ENCODE measurements around the gene LUC7L3.

Gene LUC7L3

DNA sequence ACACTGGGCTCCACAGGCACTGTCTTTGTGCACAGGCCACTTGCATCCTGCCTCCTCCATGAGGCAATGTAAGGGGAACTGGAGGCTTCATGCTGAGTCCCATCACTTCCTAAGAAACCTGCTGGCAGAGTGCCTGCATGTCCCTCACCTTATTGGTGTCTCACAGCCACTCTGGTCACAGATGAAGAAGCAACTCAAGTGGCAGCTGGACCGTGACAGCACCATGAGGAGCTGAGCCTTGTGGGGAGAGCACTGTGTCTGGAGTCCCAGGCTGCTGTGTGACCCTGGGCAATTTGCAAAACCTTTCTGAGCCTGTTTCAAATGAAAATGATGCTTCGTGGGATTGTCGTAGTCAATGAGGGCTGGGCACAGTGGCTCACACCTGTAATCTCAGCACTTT lies 31.2 kb upstream of the LUC7L3 start:
- H3K4me3 ChIP-seq (ENCODE audit: low read length): no peak overlapping the region
- no peaks in the 10 kb centered on the region for H3K27me3 ChIP-seq (ENCODE audit: control insufficient read depth, insufficient read depth, low read length)
- H3K36me3 ChIP-seq (ENCODE audit: control insufficient read depth, low read depth, low read length): peaks cover 5% of the 10 kb centered on the region
- no peak overlapping the region for H3K27ac ChIP-seq (ENCODE audit: low read length)
- H3K9ac ChIP-seq (ENCODE audit: low read length): no peak overlapping the region
- no peaks in the 10 kb centered on the region for H3K9me3 ChIP-seq (ENCODE audit: control insufficient read depth, low read depth, low read length)
- peaks cover 15% of the 10 kb centered on the region for H3K4me1 ChIP-seq (ENCODE audit: control insufficient read depth, low read depth, low read length)

DNA sequence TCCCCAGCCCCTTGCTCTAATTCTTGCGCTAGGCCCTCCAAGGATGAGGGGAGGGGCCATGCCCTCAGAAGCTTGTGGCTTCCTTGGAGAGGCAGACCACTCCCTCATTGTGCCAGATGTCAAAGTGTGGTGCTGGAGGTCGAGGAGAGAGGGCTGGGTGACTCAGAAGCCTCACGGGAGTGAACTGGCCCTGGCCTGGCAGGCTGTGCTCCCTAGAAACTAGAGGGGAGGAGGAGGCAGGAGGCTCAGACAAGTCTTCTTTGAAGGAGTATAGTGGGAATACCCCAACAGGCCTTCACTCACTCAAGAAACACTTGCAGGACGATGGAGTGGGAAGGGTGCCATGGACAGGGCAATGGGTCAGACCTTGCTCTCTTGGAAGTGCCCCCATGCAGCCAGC lies 30.2 kb upstream of the LUC7L3 start:
- Histone ChIP-seq H3K27ac (ENCODE audit: low read length) (no peak overlapping the region), H3K9ac (ENCODE audit: low read length) (no peak overlapping the region), H3K9me3 (ENCODE audit: control insufficient read depth, low read depth, low read length) (no peaks in the 10 kb centered on the region), H3K4me3 (ENCODE audit: low read length) (no peak overlapping the region), H3K4me1 (ENCODE audit: control insufficient read depth, low read depth, low read length) (peaks cover 15% of the 10 kb centered on the region), H3K36me3 (ENCODE audit: control insufficient read depth, low read depth, low read length) (peaks cover 8% of the 10 kb centered on the region), H3K27me3 (ENCODE audit: control insufficient read depth, insufficient read depth, low read length) (no peaks in the 10 kb centered on the region)

DNA sequence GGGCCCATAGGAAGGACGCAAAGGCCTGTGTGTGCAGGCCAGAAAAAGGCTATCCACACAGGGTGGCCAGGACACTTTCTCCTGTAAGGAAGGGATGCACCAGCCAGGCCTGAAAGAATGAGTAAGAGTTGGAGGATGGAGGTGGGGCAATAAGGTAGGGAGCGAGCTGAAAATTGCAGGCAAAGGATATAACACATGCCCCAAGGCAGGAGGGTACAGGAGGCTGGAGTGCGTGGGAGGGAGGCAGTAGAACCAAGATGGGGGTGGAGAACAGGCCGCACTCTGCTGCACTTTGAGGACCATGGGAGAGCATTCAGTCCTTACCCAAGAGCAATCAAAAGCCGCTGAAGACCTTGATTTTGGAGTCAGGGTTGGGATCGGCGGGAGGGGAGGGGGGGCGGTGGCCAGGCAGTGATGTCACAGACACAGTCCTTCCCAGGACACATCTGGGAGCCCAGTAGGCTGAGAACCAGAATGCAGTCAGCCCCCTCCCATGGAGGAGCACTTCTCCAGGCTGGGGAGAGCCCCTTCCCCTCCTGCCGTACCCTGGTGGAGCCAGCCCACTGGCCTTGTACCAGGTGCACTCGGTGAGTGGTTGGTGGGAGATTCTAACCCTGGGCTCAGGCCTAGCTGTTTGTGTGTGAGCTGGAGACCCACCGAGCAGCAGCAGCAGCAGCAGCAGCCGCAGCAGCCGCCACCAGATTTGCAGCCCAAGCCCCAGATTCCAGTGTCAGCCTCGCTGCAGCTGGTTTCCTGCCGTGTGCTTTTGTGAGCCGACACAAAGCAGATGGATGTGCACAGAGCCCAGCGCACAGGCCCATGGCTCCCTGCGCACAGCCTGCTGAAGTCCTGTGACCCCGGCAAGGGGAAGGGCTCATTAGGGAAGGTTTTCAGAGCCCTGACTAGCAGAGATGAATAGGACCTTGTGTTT lies 29.2 kb upstream of the LUC7L3 start:
- H3K9me3 ChIP-seq (ENCODE audit: control insufficient read depth, low read depth, low read length): no peaks in the 10 kb centered on the region
- no peaks in the 10 kb centered on the region for H3K27me3 ChIP-seq (ENCODE audit: control insufficient read depth, insufficient read depth, low read length)
- H3K9ac ChIP-seq (ENCODE audit: low read length): no peak overlapping the region
- H3K27ac ChIP-seq (ENCODE audit: low read length): no peak overlapping the region
- H3K36me3 ChIP-seq (ENCODE audit: control insufficient read depth, low read depth, low read length): peaks cover 15% of the 10 kb centered on the region
- H3K4me3 ChIP-seq (ENCODE audit: low read length): no peak overlapping the region
- H3K4me1 ChIP-seq (ENCODE audit: control insufficient read depth, low read depth, low read length): peaks cover 11% of the 10 kb centered on the region

DNA sequence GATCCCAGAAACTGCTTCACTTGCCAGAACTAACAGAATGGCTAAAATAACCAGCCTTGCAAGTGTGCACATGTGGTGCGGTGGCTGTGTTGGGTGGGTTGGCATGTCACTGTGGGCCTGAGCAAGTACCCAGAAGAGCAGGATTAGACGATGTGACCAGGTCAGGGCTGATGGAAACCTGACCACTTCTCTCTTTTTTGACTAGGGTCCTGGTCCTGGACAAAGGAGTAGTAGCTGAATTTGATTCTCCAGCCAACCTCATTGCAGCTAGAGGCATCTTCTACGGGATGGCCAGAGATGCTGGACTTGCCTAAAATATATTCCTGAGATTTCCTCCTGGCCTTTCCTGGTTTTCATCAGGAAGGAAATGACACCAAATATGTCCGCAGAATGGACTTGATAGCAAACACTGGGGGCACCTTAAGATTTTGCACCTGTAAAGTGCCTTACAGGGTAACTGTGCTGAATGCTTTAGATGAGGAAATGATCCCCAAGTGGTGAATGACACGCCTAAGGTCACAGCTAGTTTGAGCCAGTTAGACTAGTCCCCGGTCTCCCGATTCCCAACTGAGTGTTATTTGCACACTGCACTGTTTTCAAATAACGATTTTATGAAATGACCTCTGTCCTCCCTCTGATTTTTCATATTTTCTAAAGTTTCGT lies 28.4 kb upstream of the LUC7L3 start:
- H3K9me3 ChIP-seq (ENCODE audit: control insufficient read depth, low read depth, low read length): no peaks in the 10 kb centered on the region

DNA sequence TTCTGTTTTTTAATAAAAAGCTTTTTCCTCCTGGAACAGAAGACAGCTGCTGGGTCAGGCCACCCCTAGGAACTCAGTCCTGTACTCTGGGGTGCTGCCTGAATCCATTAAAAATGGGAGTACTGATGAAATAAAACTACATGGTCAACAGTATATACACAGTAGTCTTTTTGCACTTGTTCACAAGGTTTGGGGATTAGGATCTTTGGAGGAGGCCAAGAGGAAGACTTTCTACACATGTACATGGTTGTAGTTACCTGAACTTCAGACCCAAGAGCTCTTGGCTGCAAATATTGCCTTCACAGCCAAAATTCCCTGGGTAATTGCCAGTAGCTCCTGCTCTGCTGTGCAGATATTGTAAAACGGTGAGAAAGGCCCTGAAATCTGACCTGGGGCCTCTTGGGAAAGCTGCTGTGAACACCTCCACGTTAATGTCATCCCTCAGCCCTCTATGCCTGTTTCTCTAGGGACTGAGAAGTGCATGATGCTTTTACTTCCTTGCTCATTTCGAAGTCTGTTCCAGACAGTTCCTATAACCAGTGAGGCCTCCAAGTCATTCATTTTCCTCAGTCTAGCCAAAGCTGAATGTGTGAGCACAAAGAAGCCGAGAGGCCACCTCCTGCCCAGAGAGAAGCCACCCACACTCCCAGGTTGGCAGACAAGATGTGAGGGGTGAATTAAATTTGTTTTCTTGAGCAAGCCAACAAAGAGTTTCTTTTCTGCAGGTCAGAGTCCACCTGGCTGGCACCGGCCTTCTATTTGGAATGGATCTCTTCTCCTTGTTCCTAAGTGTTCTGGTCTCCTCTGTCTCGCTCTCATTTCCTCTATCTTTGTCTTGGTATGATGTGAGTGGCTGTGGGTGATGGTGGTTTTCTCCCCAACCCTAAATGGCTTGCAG lies 27.6 kb upstream of the LUC7L3 start:
- H3K4me1 ChIP-seq (ENCODE audit: control insufficient read depth, low read depth, low read length): peaks cover 11% of the 10 kb centered on the region
- H3K4me3 ChIP-seq (ENCODE audit: low read length): no peak overlapping the region
- no peak overlapping the region for H3K9ac ChIP-seq (ENCODE audit: low read length)
- no peaks in the 10 kb centered on the region for H3K9me3 ChIP-seq (ENCODE audit: control insufficient read depth, low read depth, low read length)
- peaks cover 31% of the 10 kb centered on the region for H3K36me3 ChIP-seq (ENCODE audit: control insufficient read depth, low read depth, low read length)
- no peak overlapping the region for H3K27ac ChIP-seq (ENCODE audit: low read length)
- no peaks in the 10 kb centered on the region for H3K27me3 ChIP-seq (ENCODE audit: control insufficient read depth, insufficient read depth, low read length)

More for the DNA sequence above, 28.4 kb upstream of the LUC7L3 start:
- peaks cover 11% of the 10 kb centered on the region for H3K4me1 ChIP-seq (ENCODE audit: control insufficient read depth, low read depth, low read length)
- no peak overlapping the region for H3K27ac ChIP-seq (ENCODE audit: low read length)
- no peaks in the 10 kb centered on the region for H3K27me3 ChIP-seq (ENCODE audit: control insufficient read depth, insufficient read depth, low read length)
- H3K36me3 ChIP-seq (ENCODE audit: control insufficient read depth, low read depth, low read length): peaks cover 23% of the 10 kb centered on the region
- H3K4me3 ChIP-seq (ENCODE audit: low read length): no peak overlapping the region
- no peak overlapping the region for H3K9ac ChIP-seq (ENCODE audit: low read length)

DNA sequence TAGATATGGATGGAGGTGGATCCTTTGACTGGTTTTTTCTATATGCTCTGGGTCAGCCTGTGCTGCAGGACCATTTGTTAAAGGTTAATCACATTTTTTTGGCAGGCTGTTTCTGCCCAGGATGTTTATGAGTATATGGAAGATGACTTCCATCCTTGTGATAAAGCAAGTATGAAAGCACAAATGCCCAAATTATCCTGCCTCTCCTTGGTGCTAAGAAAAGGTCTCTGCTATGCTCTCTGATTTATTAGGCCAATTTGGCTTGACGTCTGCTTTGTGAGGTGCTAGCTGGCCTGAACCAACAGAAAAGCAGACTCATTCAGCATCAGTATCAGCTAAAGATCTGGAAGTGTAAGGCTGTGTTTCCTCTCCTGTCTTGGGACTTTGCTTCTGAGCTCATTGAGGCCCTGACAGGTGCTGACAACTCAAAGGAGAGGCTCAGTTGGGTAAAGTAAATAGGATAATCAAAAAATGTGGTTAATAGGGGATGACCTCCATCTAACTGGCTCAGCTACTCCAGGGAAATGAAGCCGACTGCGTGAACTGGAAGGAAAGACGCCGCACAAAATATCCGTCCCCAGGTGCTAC lies 26.9 kb upstream of the LUC7L3 start:
- Histone ChIP-seq H3K9ac (ENCODE audit: low read length) (no peak overlapping the region), H3K27me3 (ENCODE audit: control insufficient read depth, insufficient read depth, low read length) (no peaks in the 10 kb centered on the region), H3K4me3 (ENCODE audit: low read length) (no peak overlapping the region), H3K9me3 (ENCODE audit: control insufficient read depth, low read depth, low read length) (no peaks in the 10 kb centered on the region), H3K36me3 (ENCODE audit: control insufficient read depth, low read depth, low read length) (peaks cover 38% of the 10 kb centered on the region), H3K4me1 (ENCODE audit: control insufficient read depth, low read depth, low read length) (peaks cover 11% of the 10 kb centered on the region), H3K27ac (ENCODE audit: low read length) (no peak overlapping the region)

DNA sequence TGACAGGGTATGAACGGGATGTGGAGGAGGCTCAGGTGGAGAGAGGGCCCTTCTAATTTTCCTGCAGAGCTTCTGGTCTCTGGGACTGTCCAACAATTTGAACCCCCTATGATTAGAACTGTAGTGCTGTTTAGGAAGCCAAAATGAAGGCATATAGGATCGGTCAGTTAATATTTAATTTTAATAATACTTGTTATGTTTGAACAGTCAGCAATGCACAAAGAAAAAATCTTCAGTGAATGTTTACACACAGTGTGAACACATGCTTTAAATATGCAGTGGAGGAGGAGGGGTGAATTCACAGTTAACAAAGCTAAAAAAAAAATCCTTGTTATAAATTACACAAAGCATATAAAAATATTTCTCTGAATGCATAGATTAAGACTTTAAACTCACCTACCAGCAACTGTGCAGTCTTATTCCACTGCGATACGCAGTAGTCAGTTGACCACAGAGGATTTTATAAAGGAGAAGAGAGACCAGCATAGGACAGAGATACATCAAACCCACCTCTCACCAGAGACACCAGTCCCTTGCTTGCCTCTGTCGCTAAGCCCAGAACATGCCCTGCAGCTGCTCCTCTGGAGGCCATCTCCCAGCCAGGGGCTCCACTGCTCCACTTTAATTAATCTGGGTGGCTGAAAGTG lies 26.2 kb upstream of the LUC7L3 start:
- Histone ChIP-seq H3K4me1 (ENCODE audit: control insufficient read depth, low read depth, low read length) (peaks cover 11% of the 10 kb centered on the region), H3K4me3 (ENCODE audit: low read length) (no peak overlapping the region), H3K27me3 (ENCODE audit: control insufficient read depth, insufficient read depth, low read length) (no peaks in the 10 kb centered on the region), H3K9ac (ENCODE audit: low read length) (no peak overlapping the region), H3K27ac (ENCODE audit: low read length) (no peak overlapping the region), H3K9me3 (ENCODE audit: control insufficient read depth, low read depth, low read length) (no peaks in the 10 kb centered on the region), H3K36me3 (ENCODE audit: control insufficient read depth, low read depth, low read length) (peaks cover 45% of the 10 kb centered on the region)

DNA sequence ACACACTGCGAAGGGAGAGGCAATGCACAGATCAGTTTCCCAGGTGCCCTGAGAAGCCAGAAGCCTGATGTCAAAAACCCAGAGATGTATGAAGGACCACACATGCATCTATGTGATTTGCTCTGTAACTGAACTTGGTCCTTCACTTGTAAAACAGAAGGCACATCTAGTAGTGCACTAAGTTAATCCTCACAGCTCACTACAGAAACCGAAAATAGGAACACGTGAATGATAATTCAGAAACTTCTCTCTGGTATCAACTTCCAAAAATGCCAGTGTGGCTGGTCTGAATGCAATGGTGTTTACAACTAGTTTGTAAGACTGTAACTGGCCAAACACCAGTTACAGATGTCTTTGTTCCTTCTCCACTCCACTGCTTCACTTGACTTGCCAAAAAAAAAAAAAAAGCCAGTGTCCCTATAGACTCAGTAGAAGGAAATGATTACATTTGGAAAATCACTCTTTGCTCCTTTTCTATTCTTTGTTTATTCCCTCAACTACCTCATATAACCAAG lies 23.0 kb upstream of the LUC7L3 start:
- H3K36me3 ChIP-seq (ENCODE audit: control insufficient read depth, low read depth, low read length): peaks cover 70% of the 10 kb centered on the region
- no peak overlapping the region for H3K27ac ChIP-seq (ENCODE audit: low read length)
- no peaks in the 10 kb centered on the region for H3K4me1 ChIP-seq (ENCODE audit: control insufficient read depth, low read depth, low read length)
- H3K9me3 ChIP-seq (ENCODE audit: control insufficient read depth, low read depth, low read length): no peaks in the 10 kb centered on the region
- no peaks in the 10 kb centered on the region for H3K27me3 ChIP-seq (ENCODE audit: control insufficient read depth, insufficient read depth, low read length)
- no peak overlapping the region for H3K9ac ChIP-seq (ENCODE audit: low read length)
- H3K4me3 ChIP-seq (ENCODE audit: low read length): no peak overlapping the region

DNA sequence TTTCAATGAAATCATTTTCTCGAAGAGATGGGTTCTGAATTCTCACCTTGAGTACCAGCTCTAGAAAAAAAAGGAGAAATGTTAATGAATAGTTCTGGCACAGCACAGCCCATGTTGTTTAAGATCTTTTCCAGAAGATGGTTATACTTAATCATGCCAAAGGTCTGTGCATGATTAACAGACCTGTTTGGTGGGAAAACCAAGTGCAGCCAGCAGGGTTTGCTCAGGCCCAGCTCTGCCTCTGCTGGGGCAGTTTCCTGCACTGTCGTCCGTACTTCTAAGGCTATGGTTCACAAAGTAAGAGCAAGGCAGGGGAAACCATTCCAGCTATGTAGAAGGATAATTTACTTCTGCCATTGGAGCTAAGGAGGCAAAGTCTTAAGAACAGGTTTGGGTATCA lies 22.3 kb upstream of the LUC7L3 start:
- peaks cover 70% of the 10 kb centered on the region for H3K36me3 ChIP-seq (ENCODE audit: control insufficient read depth, low read depth, low read length)
- no peaks in the 10 kb centered on the region for H3K27me3 ChIP-seq (ENCODE audit: control insufficient read depth, insufficient read depth, low read length)
- no peak overlapping the region for H3K9ac ChIP-seq (ENCODE audit: low read length)
- no peaks in the 10 kb centered on the region for H3K9me3 ChIP-seq (ENCODE audit: control insufficient read depth, low read depth, low read length)
- H3K4me3 ChIP-seq (ENCODE audit: low read length): no peak overlapping the region
- no peak overlapping the region for H3K27ac ChIP-seq (ENCODE audit: low read length)
- H3K4me1 ChIP-seq (ENCODE audit: control insufficient read depth, low read depth, low read length): no peaks in the 10 kb centered on the region

DNA sequence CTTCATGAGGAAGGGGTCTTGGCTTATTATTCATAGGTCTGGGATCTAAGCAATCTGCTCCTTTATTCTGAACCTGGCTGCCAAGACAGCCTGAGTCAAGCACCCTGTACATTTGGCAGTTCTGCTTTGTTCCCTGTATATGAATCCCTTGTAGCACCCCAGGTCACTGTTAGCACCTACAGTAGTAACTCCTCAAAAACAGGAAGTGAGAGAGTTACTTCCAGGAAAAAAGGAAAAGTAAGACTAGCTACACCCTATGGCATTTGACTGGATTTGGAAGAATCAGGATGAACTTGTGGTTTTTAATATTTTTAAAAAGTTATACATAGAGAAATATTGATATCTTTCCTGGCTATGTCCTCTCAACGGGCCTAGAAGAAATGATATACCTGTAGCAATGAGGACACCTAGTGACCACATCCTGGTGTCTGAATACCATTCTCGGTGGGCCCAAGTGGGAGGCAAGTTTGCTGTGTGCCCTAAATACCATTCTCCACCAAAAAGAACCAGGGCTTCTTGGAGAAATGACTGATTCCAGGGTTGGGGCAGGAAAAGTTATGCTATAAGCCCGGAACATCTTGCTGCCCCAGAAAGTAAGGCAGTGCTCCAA lies 21.6 kb upstream of the LUC7L3 start:
- Histone ChIP-seq H3K4me3 (ENCODE audit: low read length) (no peak overlapping the region), H3K27me3 (ENCODE audit: control insufficient read depth, insufficient read depth, low read length) (no peaks in the 10 kb centered on the region), H3K36me3 (ENCODE audit: control insufficient read depth, low read depth, low read length) (peaks cover 66% of the 10 kb centered on the region), H3K9me3 (ENCODE audit: control insufficient read depth, low read depth, low read length) (no peaks in the 10 kb centered on the region), H3K9ac (ENCODE audit: low read length) (no peak overlapping the region), H3K4me1 (ENCODE audit: control insufficient read depth, low read depth, low read length) (no peaks in the 10 kb centered on the region), H3K27ac (ENCODE audit: low read length) (no peak overlapping the region)

All from iPS-18a (cell line).